Memory B cell (primary cell): Measurements from ENCODE around the gene VSIG4.
"Not testable (repeated sequence)": the region's sequence is repeated elsewhere in the genome, so short reads cannot be mapped to it uniquely, and the experiment has no call there.

ENCODE experiments used
- ATAC-seq: fragments of 150-1000 bp; cut with Tn5 transposase; 2 replicates; pipeline ENCODE4 v1.10.0; 2021; ENCODE audit warnings: low read depth, mild to moderate bottlenecking, moderate library complexity
- DNase-seq, 2 donors: peaks; one replicate each; pipeline ENCODE4 v3.0.0; 2022; ENCODE audit warnings: low spot score in 2 of 2
- H3K27ac Mint-ChIP-seq: one replicate; pipeline ENCODE4 v1.8.0; 2022; ENCODE audit warnings: mild to moderate bottlenecking, moderate library complexity, mixed read lengths
- H3K27me3 Mint-ChIP-seq: one replicate; pipeline ENCODE4 v1.8.0; 2022; ENCODE audit warnings: mixed read lengths
- H3K36me3 Mint-ChIP-seq: one replicate; pipeline ENCODE4 v1.8.0; 2022; ENCODE audit warnings: mild to moderate bottlenecking, mixed read lengths
- H3K4me1 Mint-ChIP-seq: one replicate; pipeline ENCODE4 v1.8.0; 2022; ENCODE audit warnings: mixed read lengths
- H3K4me3 Mint-ChIP-seq: one replicate; pipeline ENCODE4 v1.8.0; 2022; ENCODE audit warnings: mild to moderate bottlenecking, moderate library complexity, mixed read lengths
- H3K9me3 Mint-ChIP-seq: one replicate; pipeline ENCODE4 v1.8.0; 2022; ENCODE audit warnings: mixed read lengths

Gene VSIG4

GRCh38 chrX:65994519-65995506, 45.1 kb downstream of the VSIG4 start:
- Mint-ChIP-seq H3K4me1 (peaks cover 11% of the 10 kb centered on the region), H3K36me3 (peaks cover 2% of the 10 kb centered on the region), H3K27me3 (no peaks in the 10 kb centered on the region), H3K9me3 (peaks cover 3% of the 10 kb centered on the region), H3K27ac (no peak overlapping the region), H3K4me3 (no peak overlapping the region)
- DNase-seq = no peak
- ATAC-seq = no peak

DNA sequence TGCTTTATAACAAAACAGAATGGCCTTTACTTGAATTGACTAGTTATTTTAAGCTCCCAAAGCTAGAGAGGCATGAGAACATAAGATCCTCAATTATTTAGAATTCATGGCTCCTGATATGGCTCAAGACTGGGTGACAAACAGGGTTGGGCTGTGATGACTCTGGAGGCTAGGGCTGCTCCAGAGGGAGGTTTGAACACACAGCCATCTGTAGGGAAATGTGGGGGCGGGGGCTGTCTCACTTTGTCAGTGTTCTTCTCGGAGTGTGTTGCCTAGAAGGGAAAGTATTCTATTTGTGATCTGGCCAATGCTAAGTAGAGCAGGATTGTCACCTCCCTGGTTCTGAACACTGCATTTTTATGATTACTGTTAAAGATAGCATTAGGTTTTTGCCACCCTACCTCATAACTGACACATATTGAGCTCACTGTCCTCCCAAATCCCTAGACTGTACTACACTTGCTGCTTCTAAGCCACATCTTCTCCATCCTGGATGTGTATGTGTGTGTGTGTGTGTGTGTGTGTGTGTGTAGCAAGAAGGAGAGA, 45.9 kb downstream of the VSIG4 start:
- H3K9me3 Mint-ChIP-seq = peaks cover 3% of the 10 kb centered on the region
- H3K27me3 Mint-ChIP-seq = no peaks in the 10 kb centered on the region
- peaks cover 2% of the 10 kb centered on the region for H3K36me3 Mint-ChIP-seq
- H3K27ac Mint-ChIP-seq = no peak overlapping the region
- peaks cover 8% of the 10 kb centered on the region for H3K4me1 Mint-ChIP-seq
- DNase-seq (no peak), ATAC-seq (no peak)
- no peak overlapping the region for H3K4me3 Mint-ChIP-seq

DNA sequence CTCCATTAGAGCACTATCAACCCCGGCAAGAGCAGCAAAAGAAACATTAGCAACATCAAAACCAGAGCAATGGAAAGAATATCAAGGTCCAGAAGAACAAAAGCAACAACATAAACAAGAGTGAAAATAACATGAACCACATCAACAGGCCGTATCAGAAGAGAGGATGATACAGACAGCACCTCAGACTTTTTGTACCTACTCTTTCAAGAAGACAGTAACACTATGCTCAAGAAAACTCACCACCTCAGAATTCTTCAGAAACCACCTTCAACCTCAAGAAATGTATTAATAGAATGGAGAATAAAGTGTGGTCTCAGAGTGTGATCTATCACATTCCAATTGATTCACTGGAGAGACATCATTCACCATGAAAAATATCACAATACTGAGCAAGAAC, 46.5 kb downstream of the VSIG4 start:
- no peak overlapping the region for H3K27ac Mint-ChIP-seq
- H3K27me3 Mint-ChIP-seq = no peaks in the 10 kb centered on the region
- peaks cover 6% of the 10 kb centered on the region for H3K4me1 Mint-ChIP-seq
- peaks cover 3% of the 10 kb centered on the region for H3K9me3 Mint-ChIP-seq
- no peak for DNase-seq
- no peak overlapping the region for H3K4me3 Mint-ChIP-seq
- no peak for ATAC-seq
- H3K36me3 Mint-ChIP-seq = peaks cover 2% of the 10 kb centered on the region

DNA sequence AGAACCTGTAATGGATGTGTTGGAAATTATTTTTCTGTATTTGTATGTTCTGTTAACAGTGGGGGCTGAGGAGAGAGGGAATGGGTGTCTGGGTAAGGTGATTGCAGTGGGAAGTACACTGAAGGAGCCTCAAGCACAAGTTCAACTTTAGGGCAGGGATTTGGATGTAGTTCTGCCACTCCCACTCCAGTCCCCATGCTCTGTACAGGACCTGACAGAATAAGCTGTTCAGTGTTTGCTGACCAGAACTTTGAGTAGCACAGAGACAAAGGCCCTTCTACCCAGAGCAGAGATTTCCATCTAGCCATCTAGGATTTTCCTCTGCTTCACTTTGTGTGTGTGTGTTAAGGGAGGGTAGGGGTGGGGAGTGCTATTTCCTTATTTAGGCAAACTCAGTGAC, 49.2 kb downstream of the VSIG4 start:
- Mint-ChIP-seq H3K4me1 (peaks cover 22% of the 10 kb centered on the region), H3K4me3 (no peak overlapping the region), H3K36me3 (peaks cover 2% of the 10 kb centered on the region), H3K27me3 (no peaks in the 10 kb centered on the region), H3K27ac (no peak overlapping the region), H3K9me3 (peaks cover 3% of the 10 kb centered on the region)
- ATAC-seq (no peak), DNase-seq (no peak)

- DNase-seq = no peak
- Mint-ChIP-seq H3K27me3 (no peaks in the 10 kb centered on the region), H3K9me3 (peaks cover 2% of the 10 kb centered on the region), H3K36me3 (peaks cover 2% of the 10 kb centered on the region), H3K4me3 (no peak overlapping the region), H3K4me1 (peaks cover 26% of the 10 kb centered on the region), H3K27ac (no peak overlapping the region)
- ATAC-seq = no peak
Measured at GRCh38 chrX:65987811-65988210, 52.1 kb downstream of the VSIG4 start.

DNA sequence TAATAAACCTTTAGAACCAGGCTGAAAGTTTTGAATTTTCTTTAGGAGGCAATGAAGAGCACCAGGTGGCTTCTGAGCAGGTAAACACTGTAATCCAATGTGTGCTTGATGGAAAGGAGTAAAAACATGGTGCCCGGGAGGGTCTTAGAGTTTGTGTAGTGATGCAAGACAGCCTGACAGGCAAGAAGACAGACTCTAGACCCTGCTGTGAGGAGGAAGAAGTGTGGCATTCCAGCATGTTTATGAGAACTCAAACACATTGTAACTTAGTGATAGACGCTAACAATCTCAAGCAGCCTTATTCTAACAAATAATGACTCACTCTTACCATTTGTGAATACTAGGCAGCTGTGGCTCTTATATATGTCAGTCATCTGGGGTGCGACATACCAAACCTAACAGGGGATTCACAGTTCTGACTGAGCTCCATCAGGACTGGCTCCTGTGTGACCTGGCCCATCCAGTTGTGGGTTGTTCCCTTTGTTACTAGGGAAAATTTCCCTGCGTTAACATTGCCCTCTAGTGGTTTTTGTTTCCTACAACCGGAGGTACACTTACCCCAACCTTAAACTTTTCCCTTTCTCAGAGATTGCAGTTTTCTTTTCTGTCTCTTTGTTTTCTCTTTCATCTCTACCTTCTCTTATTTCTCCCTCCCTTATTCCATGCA, 53.8 kb downstream of the VSIG4 start:
- H3K27ac Mint-ChIP-seq = peak overlapping the region; percentile 66
- DNase-seq (peak in 1 of 2 donors; percentile 27), ATAC-seq (peak; percentile 79)
- no peaks in the 10 kb centered on the region for H3K9me3 Mint-ChIP-seq
- no peaks in the 10 kb centered on the region for H3K27me3 Mint-ChIP-seq
- H3K36me3 Mint-ChIP-seq = no peaks in the 10 kb centered on the region
- peaks cover 31% of the 10 kb centered on the region for H3K4me1 Mint-ChIP-seq
- H3K4me3 Mint-ChIP-seq = no peak overlapping the region

- H3K27me3 Mint-ChIP-seq = no peaks in the 10 kb centered on the region
- no peak for ATAC-seq
- H3K36me3 Mint-ChIP-seq = no peaks in the 10 kb centered on the region
- H3K27ac Mint-ChIP-seq = peak overlapping the region; percentile 49
- no peaks in the 10 kb centered on the region for H3K9me3 Mint-ChIP-seq
- peaks cover 28% of the 10 kb centered on the region for H3K4me1 Mint-ChIP-seq
- DNase-seq = no peak
- no peak overlapping the region for H3K4me3 Mint-ChIP-seq
Measured at GRCh38 chrX:65985211-65985610, 54.7 kb downstream of the VSIG4 start.

DNA sequence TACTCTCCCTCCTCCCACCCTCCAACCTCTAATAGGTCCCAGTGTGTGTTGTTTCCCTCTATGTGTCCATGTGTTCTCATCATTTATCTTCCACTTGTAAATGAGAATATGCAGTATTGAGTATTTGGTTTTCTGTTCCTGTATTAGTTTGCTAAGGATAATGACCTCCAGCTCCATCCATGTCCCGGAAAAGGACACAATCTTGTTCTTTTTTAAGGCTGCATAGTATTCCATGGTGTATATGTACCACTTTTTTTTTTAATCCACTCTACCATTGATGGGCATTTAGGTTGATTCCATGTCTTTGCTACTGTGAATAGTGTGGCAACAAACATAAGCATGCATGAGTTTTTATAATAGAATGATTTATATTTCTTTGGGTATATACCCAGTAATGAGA, 62.7 kb downstream of the VSIG4 start:
- not testable (repeated sequence) for DNase-seq, ATAC-seq, H3K27me3 Mint-ChIP-seq, H3K27ac Mint-ChIP-seq, H3K36me3 Mint-ChIP-seq, H3K9me3 Mint-ChIP-seq, H3K4me3 Mint-ChIP-seq, H3K4me1 Mint-ChIP-seq

GRCh38 chrX:65976161-65976560, 63.7 kb downstream of the VSIG4 start:
- ATAC-seq (no peak), DNase-seq (no peak)
- Mint-ChIP-seq H3K27ac (no peak overlapping the region), H3K9me3 (no peaks in the 10 kb centered on the region), H3K36me3 (no peaks in the 10 kb centered on the region), H3K4me3 (no peak overlapping the region), H3K4me1 (no peaks in the 10 kb centered on the region), H3K27me3 (peaks cover 1% of the 10 kb centered on the region)

- not testable (repeated sequence) for DNase-seq, H3K27ac Mint-ChIP-seq, ATAC-seq, H3K4me3 Mint-ChIP-seq, H3K27me3 Mint-ChIP-seq, H3K9me3 Mint-ChIP-seq, H3K4me1 Mint-ChIP-seq, H3K36me3 Mint-ChIP-seq
Measured at GRCh38 chrX:65975161-65975751, 64.6 kb downstream of the VSIG4 start.
